Adrenal gland (tissue), 5 donors: ENCODE results near the gene PIEZO2.

Experiments used
- CTCF ChIP-seq, 6 experiments: fragments of 450-650 bp in 4 of 6; fragments of 200-600 bp in 2 of 6; sonication (generic) in 1 of 6; IDR thresholded peaks; 1 replicate in 5 of 6; 2 replicates in 1 of 6; pipeline versions ENCODE4 v1.5.1 to v1.8.0; 2016 to 2021; ENCODE audit warnings: antibody characterized with exemption in 6 of 6, mild to moderate bottlenecking in 2 of 6, moderate library complexity in 1 of 6
- POLR2A ChIP-seq, 2 donors: fragments of 450-650 bp; IDR thresholded peaks; one replicate each; pipeline ENCODE4 v1.6.1; 2017; ENCODE audit warnings: antibody characterized with exemption in 2 of 2, mild to moderate bottlenecking in 2 of 2, moderate library complexity in 1 of 2
- donor health status: DM: no; HTN: no; CAD: no.

DNA sequence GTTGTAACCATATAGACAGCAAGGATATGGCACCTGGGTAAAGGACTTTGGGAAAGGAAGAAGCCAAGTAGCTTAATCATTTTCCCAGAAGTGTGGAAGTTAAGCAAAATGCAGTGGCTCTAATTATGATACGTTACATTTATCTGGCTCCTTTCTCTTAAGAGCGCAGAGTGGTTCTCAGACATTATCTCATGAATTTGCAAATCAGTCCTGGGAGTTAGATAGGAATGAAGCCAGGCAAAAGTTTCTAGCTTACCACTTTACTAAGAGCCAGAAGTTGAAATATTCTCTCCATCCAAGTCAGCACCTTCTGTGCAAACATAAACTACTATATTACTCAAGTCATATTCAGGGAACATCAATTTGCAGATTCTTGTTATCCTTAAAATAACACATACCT lies 10.9 kb upstream of the PIEZO2 start:
- TF ChIP-seq CTCF (IDR thresholded peaks at IDR 0.05), result no peak
- TF ChIP-seq POLR2A (IDR thresholded peaks at IDR 0.05), result no peak
